Tibial artery (tissue), 4 donors: ENCODE measurements around the gene QPCT.

Source experiments
- DNase-seq, 2 donors: peaks; one replicate each; pipeline ENCODE4 v3.0.0-alpha.2; 2019
- H3K27ac ChIP-seq, 2 donors: fragments of 200-600 bp; sonication (generic) in 1 of 2; 1 replicate in 1 of 2; 2 replicates in 1 of 2; pipeline ENCODE4 v1.5.1; 2018 to 2019; ENCODE audit warnings: mild to moderate bottlenecking in 1 of 2
- H3K27me3 ChIP-seq, 2 donors: fragments of 200-600 bp; sonication (generic) in 1 of 2; one replicate each; pipeline versions ENCODE4 v1.5.1 to v1.6.0; 2016 to 2019
- H3K36me3 ChIP-seq, 3 donors: fragments of 200-600 bp; sonication (generic) in 2 of 3; one replicate each; pipeline ENCODE4 v1.5.1; 2016 to 2019; ENCODE audit warnings: mild to moderate bottlenecking in 2 of 3
- H3K4me1 ChIP-seq, 4 donors: fragments of 200-600 bp; sonication (generic) in 2 of 4; 1 replicate in 3 of 4; 2 replicates in 1 of 4; pipeline ENCODE4 v1.5.1; 2016 to 2019
- H3K4me3 ChIP-seq, 2 donors: fragments of 200-600 bp; sonication (generic) in 1 of 2; 1 replicate in 1 of 2; 2 replicates in 1 of 2; pipeline ENCODE4 v1.5.1; 2018 to 2019; ENCODE audit warnings: mild to moderate bottlenecking in 2 of 2
- H3K9me3 ChIP-seq, 3 donors: fragments of 200-600 bp; sonication (generic) in 1 of 3; one replicate each; pipeline ENCODE4 v1.5.1; 2016 to 2019
- intact Hi-C: fragments of 100-400 bp; cut with DNase I; formaldehyde crosslinking; loops from one replicate; pipeline ENCODE4 v1.15.0; 2023; ENCODE audit warnings: low total_unique reads
- TF ChIP-seq, protein P1 (sequence below), 2 experiments: fragments of 200-600 bp in 1 of 2; fragments of 450-650 bp in 1 of 2; IDR thresholded peaks; one replicate each; pipeline ENCODE4 v1.5.1; 2017 to 2019; ENCODE audit warnings: antibody characterized with exemption in 2 of 2, mild to moderate bottlenecking in 1 of 2, moderate library complexity in 1 of 2

The QPCT gene

DNA sequence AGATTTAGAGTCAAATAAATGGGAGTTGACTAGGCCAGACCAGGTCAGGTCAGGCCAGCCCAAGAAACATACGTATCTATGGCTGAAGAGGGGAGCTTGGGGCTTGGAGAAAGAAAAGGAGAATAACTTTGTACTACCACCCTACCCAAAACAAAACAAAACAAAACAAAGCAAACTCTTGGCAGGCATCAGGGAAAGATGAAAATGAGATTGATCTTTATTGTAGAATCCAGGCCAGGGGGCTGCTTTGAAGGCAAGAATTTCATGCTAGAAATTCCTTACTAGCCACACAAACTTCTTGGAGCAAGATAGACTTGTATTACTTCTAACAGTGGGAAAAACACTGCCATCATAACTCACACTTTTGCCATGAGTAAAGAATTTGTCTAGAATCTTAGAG, 26.2 kb downstream of the QPCT start:
- Histone ChIP-seq H3K4me1 (no peaks in the 10 kb centered on the region), H3K4me3 (no peak overlapping the region), H3K9me3 (no peaks in the 10 kb centered on the region), H3K27me3 (no peaks in the 10 kb centered on the region), H3K36me3 (no peaks in the 10 kb centered on the region), H3K27ac (no peak overlapping the region)
- no peak for DNase-seq
- TF ChIP-seq, protein P1, sequence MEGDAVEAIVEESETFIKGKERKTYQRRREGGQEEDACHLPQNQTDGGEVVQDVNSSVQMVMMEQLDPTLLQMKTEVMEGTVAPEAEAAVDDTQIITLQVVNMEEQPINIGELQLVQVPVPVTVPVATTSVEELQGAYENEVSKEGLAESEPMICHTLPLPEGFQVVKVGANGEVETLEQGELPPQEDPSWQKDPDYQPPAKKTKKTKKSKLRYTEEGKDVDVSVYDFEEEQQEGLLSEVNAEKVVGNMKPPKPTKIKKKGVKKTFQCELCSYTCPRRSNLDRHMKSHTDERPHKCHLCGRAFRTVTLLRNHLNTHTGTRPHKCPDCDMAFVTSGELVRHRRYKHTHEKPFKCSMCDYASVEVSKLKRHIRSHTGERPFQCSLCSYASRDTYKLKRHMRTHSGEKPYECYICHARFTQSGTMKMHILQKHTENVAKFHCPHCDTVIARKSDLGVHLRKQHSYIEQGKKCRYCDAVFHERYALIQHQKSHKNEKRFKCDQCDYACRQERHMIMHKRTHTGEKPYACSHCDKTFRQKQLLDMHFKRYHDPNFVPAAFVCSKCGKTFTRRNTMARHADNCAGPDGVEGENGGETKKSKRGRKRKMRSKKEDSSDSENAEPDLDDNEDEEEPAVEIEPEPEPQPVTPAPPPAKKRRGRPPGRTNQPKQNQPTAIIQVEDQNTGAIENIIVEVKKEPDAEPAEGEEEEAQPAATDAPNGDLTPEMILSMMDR (IDR thresholded peaks at IDR 0.05), result no peak
- intact Hi-C loops, result no loop called here

DNA sequence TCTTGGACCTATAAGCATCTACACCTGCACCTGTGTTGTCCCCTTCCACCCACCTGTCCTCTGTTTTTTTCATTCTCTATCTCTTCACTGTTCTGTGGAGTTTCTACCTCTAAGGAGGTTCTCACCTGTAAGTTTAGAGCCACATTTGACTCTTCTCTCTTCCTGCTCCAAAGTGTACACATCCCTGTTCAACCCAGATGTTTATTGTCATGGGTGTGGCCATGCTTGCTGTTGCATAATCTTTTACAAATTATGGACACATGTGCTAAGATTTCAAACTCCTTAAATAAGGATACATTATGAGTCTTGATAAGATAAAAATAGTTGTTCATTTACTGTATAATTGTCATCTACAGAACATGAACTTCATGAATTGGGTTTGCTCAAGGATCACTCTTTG, 27.6 kb downstream of the QPCT start:
- Histone ChIP-seq H3K36me3 (no peaks in the 10 kb centered on the region), H3K9me3 (no peaks in the 10 kb centered on the region), H3K27ac (no peak overlapping the region), H3K27me3 (no peaks in the 10 kb centered on the region), H3K4me1 (no peaks in the 10 kb centered on the region), H3K4me3 (no peak overlapping the region)
- TF ChIP-seq, protein P1 (IDR thresholded peaks at IDR 0.05), result no peak
- no peak for DNase-seq
- intact Hi-C loops, result no loop called here

DNA sequence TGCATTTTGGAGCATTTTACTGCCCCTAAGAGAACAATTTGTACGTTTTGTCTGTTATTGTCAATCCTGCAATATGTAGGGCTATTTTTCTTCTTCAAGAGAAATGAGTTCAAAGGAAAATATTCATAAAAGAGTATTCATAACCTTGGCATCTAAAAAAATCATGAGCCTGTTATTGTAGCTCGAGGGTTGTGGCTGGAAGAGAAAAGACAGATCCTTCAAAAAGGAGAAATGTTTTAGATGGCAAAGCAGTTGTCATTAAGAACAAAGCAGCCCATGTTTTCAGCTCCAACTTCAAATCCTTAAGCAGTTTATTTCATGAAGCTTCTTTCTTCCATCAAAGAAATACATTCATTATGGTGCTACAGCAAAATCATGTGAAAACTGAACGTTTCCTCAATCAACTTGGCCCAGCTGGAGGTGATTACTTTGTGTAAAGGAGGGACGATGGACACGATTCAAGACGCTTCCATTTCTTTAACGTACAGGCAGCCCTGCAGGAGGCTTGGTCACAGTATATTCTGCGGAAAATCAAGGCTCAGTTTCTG, 31.4 kb downstream of the QPCT start:
- TF ChIP-seq, protein P1 (IDR thresholded peaks at IDR 0.05), result no peak
- Histone ChIP-seq H3K4me1 (no peaks in the 10 kb centered on the region), H3K27me3 (no peaks in the 10 kb centered on the region), H3K36me3 (no peaks in the 10 kb centered on the region), H3K9me3 (no peaks in the 10 kb centered on the region), H3K27ac (no peak overlapping the region), H3K4me3 (no peak overlapping the region)
- intact Hi-C loops, result no loop called here
- DNase-seq, result no peak

DNA sequence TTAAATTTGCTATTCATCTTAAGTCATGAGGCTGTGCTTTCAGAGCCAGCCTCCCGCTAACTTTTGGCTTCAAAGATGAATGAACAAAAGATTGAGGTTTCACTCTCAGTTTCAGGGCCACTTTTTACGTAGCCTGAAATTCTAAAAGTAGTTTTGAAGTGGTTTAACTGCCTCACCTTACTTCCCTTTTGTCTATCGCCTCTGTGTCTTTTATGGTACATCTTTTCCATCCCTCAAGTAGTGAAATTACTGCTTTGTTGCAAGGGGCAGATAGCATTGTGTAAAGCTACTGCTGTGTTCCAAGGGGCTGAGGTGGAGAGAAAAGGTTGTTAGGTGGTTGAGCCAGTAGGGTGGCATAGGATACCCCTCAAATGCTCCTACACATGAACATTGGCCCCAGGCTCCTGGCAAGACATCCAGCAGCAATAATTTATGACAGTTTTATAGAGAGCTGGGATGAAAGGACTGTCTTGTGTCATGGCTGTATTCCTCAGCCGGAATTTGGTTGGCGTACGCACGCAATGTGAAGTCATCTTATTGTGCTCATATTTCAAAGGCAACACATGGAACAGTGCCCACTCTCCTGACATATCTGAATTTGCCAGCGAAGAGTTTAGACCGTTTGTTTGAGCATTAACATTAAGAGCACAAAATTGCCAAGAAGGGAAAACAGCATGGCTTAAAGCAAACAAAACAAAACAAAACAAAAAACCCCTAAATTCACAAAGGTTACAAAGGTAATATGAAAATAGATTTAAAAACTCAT, 32.2 kb downstream of the QPCT start:
- DNase-seq, result peak in 1 of 2 donors; percentile 42
- no peak overlapping the region for H3K27ac ChIP-seq

DNA sequence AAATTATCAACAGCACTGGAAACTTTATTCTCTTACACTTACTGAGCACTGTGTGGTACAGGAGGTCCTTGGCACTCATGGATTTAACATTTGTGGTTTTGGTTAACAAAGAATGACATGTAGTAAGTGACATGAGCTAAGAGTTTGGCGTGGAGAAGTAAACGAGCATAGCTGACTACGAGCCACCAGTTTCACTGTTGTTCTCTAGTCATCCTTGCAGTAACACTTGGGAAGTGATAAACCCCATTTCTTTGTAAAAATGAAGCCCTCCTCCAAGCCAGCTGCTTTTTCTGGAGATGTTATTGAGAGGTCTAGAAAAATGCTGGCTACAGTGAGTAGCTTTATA, 32.7 kb downstream of the QPCT start:
- H3K27me3 ChIP-seq, result no peaks in the 10 kb centered on the region
- TF ChIP-seq, protein P1 (IDR thresholded peaks at IDR 0.05), result no peak
- H3K27ac ChIP-seq, result no peak overlapping the region
- no peak overlapping the region for H3K4me3 ChIP-seq
- H3K9me3 ChIP-seq, result no peaks in the 10 kb centered on the region
- DNase-seq, result peak in 1 of 2 donors; percentile 28
- intact Hi-C loops, result no loop called here
- no peaks in the 10 kb centered on the region for H3K36me3 ChIP-seq
- H3K4me1 ChIP-seq, result no peaks in the 10 kb centered on the region

More for the DNA sequence above, 32.2 kb downstream of the QPCT start:
- no peak overlapping the region for H3K4me3 ChIP-seq
- no peaks in the 10 kb centered on the region for H3K36me3 ChIP-seq
- H3K4me1 ChIP-seq, result no peaks in the 10 kb centered on the region
- H3K9me3 ChIP-seq, result no peaks in the 10 kb centered on the region
- H3K27me3 ChIP-seq, result no peaks in the 10 kb centered on the region
- TF ChIP-seq, protein P1 (IDR thresholded peaks at IDR 0.05), result no peak
- intact Hi-C loops, result no loop called here
